RPMI7951 (cell line): Measurements from ENCODE around the gene CEACAM21. TPM values are rescaled to one million over a fixed set of nuclear protein-coding genes. Genes with fewer than 3 reads are reported as not detected.

Experiments
- DNase-seq: peaks from one replicate; pipeline ENCODE4 v3.0.0-alpha.2; 2012; ENCODE audit warnings: low read depth
- total RNA-seq: library from RNA; depleted of rRNA; stranded (reverse); fragments of >200 nt; shearing (Covaris generic); gene quantifications from 2 replicates; pipeline ENCODE4 v1.2.3, GENCODE V29; 2014; rRNA removed

Gene CEACAM21
- not detected in 2 replicates for total RNA-seq

DNA sequence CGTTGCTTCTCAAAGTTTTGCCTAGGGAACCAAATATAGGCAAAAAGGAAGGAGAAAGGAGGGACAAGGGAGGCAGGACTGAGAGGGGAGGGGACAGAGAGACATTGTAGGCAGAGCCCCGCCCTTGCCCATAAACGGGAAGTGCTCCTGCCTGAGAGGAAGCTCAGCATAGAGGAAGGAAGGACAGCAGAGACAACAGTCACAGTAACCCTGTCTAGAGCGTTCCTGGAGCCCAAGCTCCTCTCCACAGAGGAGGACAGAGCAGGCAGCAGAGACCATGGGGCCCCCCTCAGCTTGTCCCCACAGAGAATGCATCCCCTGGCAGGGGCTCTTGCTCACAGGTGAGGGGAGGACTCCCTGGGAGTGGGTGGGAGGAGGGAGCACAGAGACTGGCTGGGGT, at the start of gene CEACAM21:
Gene CEACAM21, plus strand, starts transcription at position 169 of the 400 bp plus-strand sequence. Its CDS starts 109 bp downstream, at position 278.
- DNase-seq = peak; percentile 9

DNA sequence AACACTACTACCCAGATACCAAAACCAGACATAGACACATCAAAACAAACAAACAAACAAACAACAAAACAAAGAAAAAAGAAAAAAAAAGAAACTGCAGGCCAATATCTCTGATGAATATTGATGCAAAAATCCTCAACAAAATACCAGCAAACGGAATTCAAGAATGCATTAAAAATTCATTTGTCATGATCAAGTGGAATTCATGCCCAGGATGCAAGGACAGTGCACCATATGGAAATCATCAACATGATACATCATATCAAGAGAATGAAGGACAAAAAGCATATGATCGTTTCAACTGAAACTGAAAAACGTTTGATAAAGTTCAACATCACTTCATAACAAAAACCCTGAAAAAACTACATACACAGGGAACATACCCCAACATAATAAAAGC, 48.9 kb upstream of the CEACAM21 start:
- no peak for DNase-seq

DNA sequence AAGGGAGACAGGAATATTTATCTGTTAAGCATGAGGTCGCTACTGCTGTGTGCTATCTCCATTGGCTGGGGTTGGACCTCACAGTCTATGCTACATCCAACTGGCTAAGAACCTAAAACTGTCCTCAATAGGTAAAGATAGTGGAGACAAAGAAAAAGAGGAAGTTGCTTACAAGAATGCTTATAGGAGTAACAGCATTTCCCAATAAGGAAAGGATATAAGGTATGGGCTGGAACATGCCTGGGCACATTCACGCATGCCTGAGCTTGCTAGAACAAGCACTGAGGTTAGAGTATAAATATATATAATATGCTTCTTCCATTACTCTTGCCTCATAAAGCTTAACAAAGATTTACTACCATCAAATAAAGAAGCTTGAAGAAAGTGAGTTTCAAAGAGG, 47.9 kb upstream of the CEACAM21 start:
- DNase-seq = no peak

DNA sequence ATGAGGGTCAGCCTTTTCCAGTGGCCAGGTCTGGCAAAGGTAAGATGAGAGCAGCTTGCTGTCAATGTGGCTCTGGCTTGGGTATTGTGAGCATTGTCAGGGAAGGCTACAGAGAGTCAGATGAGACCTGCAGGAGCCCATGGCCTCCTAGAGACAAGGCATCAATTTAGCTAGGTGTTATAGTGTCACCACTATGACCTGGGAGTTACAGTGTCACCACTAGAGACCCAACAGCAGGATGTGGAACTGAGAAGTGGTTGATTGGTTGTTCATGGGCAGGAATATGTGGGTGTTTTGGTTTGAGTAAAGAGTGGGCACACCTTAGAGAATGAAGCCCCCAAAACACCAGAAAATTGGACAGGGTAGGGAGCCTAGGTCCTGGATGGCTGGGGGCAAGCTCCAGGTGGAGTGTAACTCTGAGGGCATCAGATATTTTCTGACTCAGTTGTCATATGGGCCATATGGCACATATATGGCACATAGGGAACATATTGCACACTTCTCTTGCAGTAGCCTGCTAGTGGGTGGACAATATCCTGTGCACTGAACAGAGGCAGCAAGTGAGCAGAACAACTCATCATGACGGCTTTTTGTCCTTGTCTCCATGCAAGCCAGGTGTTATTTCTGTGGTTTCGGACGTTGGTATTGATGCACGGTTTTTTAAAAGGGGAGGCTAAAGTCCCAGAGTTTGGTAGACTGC, 46.3 kb upstream of the CEACAM21 start:
- no peak for DNase-seq

DNA sequence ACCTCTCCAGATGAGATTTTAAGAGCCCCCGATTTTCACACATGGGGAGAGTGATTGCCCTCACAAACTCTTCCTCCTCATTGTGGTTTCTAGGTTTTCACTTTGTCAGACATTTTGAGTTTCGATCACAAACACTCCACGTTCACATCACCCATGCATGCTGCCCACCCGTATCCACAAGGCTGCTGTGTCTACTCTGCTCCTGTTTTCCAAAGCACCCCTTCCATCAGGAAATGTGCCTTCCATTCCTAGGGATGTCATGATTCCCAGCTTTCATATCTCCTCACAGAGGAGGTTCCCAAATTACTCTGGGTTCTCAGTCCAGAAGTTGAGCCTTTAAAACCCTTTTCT, 45.8 kb upstream of the CEACAM21 start:
- no peak for DNase-seq

DNA sequence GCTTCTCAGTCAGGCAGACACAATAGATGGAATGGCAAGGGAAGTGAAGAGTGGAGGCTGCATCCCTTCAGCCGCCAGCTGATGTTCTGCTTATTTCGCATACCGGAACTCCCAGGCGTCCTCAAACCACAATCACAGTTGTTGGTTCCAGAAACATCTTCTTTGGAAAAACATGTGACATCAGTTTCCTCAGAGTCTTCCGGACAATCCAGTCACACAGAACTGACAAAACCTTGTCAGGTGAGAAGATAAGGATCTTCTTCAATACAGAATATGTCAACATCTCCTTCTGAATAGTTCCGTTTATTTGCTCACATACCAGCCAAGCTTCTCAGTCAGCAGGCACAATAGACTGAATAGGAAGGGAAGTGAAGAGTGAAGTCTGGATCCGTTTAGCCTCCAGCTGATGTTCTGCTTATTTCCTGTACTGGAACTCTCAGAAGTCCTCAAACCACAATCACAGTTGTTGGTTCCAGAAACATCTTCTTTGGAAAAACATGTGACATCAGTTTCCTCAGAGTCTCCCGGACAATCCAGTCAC, 45.1 kb upstream of the CEACAM21 start:
- peak; percentile 40 for DNase-seq

DNA sequence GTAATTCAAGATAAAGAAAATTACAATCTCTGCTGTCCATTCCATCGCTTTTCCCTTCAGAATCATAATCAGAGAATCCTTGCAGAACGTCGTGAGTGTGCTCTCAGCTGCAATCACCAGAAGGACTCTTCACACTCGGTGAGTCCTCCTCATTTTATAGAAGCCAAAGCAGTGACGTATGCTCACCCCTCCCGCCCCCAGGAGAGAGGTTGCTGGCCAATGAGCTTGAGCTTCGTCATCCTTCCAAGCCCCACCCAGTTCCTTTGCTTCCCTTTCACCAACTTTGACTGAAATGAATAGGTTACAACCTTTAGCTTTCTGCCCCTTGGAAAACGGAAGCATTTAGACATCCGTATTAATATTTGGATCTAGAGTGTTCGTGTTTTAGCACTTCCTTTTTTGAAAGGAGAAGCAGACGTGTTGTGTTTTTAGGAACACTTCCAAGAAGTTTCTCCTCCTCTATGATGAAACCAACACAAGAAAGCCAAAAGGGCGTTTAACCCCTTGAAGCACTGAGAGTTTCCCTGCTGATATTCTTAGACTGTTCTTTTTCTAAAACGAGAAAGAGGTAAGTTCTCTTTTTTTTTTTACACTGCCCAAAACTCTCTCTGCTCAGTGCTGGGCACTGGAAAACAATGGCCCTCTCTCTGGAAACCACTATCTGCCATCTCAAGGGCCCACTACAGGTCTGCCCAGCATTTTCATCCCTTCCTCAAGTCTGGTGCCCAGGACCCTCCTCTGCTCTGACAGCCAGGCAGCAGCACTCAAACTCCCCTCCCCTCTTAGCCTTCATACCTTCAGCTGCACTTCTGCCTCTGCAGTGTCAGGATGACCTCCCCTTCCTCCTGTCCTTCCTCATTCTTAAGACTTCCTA, 44.3 kb upstream of the CEACAM21 start:
- peak; percentile 68 for DNase-seq

DNA sequence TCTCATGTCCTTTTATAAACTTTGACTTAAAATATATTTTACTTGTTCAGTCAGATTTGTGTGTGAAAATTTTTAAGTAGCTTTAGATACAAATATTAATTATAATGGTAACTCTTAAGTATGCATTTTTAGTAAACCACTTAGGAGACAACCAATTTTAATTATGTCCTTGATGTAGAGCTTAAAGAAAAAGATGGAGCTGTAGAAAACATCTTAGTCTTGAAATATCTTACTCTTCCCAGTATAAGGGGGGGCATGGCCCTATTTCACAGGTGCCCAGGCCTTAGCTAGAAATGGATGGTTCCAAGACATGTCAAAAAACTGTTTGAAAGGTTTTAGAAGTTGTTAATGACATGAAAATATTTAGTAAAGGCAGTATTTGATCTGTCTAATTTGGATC, 43.4 kb upstream of the CEACAM21 start:
- no peak for DNase-seq

DNA sequence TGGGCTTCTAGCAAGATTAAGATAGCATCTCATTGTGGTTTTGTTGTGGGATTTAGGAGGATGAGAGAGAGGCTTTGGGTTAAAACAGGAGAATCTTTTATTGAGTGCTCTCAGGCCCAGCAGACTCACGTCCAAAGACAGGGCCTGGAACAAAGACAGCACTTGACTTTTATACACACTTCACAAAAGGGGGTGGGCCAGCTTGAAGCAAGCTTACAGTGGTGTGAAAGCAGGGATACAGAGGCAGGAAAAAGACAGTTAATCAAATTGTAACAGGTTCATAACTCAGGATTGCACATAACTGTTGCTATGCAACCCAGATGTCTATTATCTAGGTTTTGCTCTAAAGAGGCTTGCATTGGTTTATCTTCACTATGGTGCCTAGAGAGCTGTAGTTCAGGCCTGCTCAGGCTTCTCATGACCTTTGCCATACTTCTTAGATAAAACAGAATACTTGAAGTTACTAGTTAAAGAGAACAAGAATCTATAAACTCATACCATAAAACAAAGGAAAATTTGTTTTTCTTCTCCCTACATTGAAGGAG, 42.2 kb upstream of the CEACAM21 start:
- no peak for DNase-seq

DNA sequence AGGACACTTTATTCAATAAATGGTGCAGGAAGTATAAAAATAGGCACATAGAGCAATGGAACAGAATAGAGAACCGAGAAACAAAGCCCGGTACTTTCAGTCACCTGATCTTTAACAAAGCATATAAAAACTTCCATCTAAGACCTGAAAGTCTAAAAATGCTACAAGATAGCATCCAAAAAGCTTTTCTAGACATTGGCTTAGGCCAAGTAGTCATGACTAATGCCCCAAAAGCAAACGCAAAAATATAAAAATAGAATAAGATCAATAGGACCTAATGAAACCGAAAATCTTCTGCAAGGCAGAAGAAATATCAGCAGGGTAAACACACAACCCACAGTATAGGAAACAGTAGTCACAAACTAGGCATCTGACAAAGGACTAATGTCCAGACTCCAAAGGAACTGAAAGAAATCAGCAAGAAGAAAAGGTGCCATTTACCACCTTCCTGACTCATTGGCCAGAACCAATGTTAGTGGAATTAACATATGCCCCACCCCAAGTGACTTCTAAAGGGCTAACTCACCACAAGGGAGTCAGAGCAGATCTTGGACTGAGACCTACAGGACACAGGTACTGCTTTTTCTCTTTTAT, 40.8 kb upstream of the CEACAM21 start:
- no peak for DNase-seq

DNA sequence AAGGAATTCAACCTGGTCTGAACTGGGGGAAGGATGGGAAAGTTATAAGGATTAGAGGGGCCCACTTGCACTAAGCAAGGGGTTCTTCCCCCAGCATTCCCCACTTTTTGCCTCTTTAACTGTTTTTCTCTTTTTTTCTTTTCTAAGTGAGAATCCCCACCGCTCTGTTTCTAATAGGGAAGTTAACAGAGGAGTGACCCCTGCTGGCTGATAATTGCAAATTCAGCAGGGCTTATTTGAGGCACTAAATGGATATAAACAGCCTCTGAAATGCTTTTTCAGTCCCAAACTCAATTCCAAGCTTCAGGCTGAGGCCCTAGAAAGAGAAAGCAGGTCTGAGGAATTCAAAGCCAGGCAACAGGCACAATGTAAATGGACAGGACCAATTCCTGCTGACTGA, 38.2 kb upstream of the CEACAM21 start:
- DNase-seq = peak; percentile 33

DNA sequence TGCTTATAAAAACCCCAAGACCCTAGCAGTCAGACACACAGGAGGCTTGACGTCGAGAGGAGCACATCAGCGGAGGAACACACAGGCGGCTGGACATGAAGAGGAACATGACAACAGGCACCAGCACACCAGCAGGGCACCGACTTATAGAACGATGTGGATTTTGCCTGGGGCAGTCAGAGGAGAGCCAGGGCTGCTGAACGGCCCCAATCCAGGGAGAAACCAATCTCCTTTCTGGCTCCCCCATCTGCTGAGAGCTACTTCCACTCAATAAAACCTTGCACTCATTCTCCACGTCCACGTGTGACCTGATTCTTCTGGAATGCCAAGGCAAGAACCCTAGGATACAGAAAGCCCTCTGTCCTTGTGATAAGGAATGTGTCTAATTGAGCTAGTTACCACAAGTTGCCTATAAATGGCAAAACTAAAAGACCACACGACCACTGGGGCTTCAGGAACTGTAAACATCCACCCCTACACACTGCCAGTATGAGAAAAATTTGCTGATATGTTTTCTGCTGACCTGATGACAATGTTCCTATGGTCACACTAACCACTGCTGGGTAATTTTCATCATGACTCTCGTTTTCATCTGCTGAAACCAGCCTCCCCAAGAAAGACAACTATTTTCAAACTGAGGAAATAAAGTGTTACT, 35.8 kb upstream of the CEACAM21 start:
- peak; percentile 17 for DNase-seq

DNA sequence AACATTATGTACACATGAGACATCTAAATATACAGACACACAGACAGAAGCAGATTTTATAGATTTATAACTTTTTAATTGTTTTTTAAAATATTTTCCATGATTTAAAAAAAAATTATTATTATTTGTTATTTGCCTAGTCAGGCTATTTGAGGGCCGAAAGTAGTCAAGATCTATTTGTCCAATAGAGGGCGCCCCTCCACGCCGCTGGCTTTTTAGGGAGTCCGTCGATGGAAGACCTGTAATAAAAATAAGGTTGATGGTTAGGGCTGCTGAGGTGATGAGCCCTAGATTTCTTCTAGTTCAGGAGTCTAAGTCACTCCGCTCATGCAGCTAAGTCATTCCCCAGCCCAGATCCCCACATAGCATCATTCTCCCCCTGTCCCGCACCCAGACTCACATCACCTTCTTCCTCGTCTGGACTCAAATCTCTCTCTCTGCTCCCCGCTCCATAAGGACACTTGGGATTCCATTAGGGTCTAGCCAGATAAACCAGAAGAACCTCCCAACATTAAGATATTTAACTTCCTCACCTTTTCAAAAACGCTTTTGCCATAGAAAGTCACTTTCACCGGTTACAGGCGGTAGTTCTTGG, 33.9 kb upstream of the CEACAM21 start:
- peak; percentile 24 for DNase-seq

DNA sequence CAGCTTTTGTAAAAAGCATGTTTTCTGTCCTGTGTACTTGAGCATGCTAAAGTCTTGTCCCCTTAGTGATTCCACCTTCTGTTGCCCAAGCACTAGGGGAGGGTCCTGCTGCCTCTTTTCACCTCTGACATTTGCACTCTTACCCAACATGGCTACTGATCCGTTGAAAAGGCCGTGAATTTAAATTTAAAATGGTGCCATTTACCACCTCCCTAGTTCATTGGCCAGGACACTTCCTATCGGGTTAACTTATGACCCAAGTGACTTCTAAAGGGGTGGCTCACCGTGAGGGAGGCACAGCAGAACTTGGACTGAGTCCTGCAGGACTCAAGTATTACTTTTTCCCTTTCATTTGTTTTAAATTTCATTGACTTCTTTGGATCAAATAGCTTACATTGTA, 33.3 kb upstream of the CEACAM21 start:
- DNase-seq = no peak

DNA sequence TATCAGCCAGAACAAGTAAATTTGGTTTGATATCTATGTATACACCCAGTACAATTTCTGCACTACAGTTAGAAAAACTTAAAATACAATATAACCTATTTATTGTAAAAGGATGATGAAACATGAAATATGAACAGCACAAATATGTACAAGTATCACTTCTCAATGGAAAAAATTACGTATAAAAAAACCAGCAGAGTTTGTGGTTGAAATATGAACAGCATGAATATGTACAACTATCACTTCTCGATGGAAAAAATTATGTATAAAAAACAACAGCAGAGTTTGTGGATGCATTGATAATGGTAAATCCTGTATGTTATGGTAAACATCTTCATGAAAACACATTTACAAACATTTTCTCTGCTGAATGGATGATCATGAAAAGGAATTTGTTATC, 32.4 kb upstream of the CEACAM21 start:
- DNase-seq = no peak

DNA sequence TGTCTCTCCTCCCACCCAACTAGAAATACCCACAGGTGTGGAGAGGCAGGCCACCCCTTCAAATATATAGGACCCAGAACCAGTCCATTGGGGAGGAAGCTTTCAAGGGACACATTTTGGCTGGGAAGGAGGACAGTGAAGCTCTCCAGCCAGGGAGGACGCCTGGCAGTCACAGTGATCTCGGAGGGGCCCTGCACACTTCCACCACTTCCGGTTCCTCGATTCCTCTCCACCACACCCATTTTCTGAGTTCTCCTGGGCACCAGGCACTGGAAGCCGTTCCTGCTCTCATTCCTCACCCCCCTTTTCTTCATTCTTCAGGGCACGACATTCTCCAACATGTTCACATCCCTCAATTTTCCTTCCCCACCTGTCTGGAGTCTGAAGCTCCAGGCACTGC, 30.4 kb upstream of the CEACAM21 start:
- DNase-seq = no peak

DNA sequence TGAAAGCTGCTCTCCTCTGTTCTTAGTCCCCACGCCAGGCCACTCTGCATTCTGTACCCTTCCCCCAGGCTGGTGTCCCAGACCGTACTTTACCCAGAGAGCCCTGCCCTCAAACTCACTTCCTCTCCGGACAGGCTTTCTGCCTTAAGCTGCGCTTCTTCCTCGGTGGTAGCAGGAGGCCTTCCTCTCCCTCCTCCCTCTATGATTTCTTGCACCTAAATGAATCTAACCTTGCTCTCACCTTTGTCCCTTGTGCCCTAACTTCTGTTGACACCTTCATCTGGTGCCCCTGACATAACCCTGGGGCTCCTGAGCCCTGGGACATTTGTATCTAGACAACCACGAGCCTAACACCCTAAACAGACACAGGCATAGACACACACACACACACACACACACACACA, 29.6 kb upstream of the CEACAM21 start:
- DNase-seq = no peak

DNA sequence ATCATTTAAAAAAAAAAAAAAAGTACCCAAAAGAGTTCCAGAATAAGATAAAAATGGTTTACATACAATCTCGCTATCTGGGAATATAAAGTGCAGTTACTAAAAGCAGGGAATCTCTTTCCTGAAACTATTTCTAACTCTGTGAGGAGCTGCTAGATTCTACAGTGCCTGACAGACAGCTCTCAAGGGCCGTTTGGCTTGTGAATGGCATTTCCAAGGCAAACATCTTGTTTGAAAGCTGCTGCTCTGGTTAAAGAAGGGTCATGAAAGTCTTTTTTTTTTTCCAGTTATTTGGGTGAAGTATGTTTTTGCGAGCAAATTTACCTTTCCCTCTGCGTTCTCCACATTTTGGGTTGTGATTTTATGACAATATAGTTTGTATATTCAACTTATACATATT, 29.0 kb upstream of the CEACAM21 start:
- DNase-seq = no peak

DNA sequence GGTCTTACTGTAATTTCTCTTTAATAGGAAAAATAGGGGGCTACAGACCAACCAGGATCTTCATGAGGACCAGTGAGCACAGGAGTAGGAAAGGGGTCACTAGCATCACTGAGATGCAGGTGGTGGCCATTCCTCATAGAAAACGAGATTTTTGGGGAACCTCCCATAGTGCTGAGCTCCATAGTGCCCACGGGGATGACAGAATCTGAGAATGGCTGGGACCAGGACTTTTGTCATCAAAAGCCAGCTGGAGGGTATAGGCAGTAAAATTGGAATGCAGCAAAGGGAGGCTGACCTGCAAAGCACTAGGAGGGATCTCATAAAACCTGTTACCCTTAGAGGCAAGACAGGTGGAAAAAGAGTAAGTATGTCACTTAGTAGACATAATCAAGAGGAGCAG, 28.4 kb upstream of the CEACAM21 start:
- DNase-seq = no peak

DNA sequence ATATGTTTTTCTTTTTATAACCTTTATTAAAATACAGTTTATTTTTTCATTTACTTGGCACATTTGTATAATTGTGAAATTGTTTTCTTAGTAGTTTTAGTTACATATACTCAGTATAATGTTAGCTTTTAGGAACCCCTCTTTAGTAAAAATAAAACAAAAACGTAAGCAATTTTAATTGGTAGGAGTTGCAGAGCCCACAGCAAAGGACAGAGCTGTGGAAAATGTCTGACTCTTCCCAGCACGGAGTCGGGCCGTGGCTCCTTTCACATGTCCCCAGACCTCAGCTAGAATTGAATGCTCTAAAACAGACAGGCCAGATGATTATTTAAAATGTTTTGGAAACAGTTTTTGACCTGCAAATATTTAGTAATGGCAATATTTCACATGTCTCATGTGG, 27.9 kb upstream of the CEACAM21 start:
- DNase-seq = no peak

DNA sequence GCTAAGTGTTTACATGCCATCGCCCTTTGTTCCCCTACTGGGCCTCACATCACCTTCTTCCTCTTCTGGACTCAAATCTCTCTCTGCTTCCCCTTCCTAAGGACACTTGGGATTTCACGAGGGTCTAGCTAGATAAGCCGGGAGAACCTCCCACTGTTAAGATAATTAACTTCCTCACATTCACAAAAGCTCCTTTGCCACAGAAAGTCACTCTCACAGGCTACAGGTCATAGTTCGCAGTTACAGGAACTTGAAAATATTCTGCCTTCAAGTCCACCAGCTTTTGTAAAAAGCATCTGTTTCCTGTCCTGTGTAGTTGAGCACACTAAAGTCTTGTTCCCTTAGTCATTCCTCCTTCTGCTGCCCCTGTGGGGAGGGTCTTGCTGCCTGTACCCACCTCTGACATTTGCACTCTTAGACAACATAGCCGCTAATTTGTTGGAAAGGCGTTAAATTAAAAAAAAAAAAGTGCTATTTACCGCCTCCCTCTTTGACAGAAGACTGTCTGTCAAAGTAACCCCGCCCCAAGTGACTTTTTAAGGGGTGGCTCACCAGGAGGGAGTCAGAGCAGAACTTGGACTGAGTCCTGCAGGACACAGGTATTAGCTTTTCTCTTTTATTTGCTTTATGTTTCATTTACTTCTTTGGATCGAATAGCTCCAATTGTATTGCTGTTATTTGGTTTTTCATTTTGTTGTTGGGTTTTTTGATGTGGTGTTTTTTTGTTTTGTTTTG, 26.8 kb upstream of the CEACAM21 start:
- no peak for DNase-seq
